Measurements from ENCODE around the gene ARRB2. TPM values are rescaled to one million over a fixed set of nuclear protein-coding genes. Genes with fewer than 3 reads are reported as not detected.

ARRB2 gene
- total and polyA plus RNA-seq, 2 experiments from 2014 or later: 37.3 to 45.0 TPM

- peaks cover 33% of the 10 kb centered on the region for H3K4me1 Mint-ChIP-seq
- peaks cover 11% of the 10 kb centered on the region; the same call in 1 of the 2 replicates for H3F3A ChIP-seq (replicated peaks; ENCODE audit: low read depth)
- no peak overlapping the region for H3K27ac Mint-ChIP-seq
- peaks cover 78% of the 10 kb centered on the region for H3K79me2 ChIP-seq (replicated peaks; ENCODE audit: insufficient read depth)
- H3K36me3 Mint-ChIP-seq (ENCODE audit: low read depth): peaks cover 20% of the 10 kb centered on the region
- peaks cover 21% of the 10 kb centered on the region; the same call in 1 of the 2 replicates for H3K4me1 ChIP-seq (ENCODE audit: insufficient read depth)
- no peak overlapping the region; the same call in 2 of the 3 replicates for H3K4me3 Mint-ChIP-seq
- H3K27ac ChIP-seq (ENCODE audit: low read depth): no peak overlapping the region
- H3K9me2 ChIP-seq (ENCODE audit: insufficient read depth): no peaks in the 10 kb centered on the region
- peaks cover 11% of the 10 kb centered on the region for H3K36me3 ChIP-seq (ENCODE audit: insufficient read depth)
- no peak for DNase-seq (ENCODE audit: low spot score)
- no peak for ATAC-seq
- H2AFZ ChIP-seq: no peak overlapping the region
- H4K20me1 ChIP-seq (replicated peaks; ENCODE audit: insufficient read depth): peaks cover 54% of the 10 kb centered on the region
- H3K4me3 ChIP-seq: no peak overlapping the region
- H3K27me3 ChIP-seq (ENCODE audit: insufficient read depth): no peaks in the 10 kb centered on the region
- H3K4me2 ChIP-seq: no peak overlapping the region
- TF ChIP-seq CREB1 (CRISPR knock-in tag; IDR thresholded peaks at IDR 0.05; ENCODE audit: low read depth) (no peak), ZNF114 (CRISPR knock-in tag; IDR thresholded peaks at IDR 0.05) (no peak), STAT1 (IDR thresholded peaks at IDR 0.05; ENCODE audit: unreplicated experiment) (no peak)
- H3K9me3 Mint-ChIP-seq: no peaks in the 10 kb centered on the region
- peaks cover 9% of the 10 kb centered on the region for H3K27me3 Mint-ChIP-seq (ENCODE audit: insufficient read depth, low read depth, poor library complexity)
Observed at GRCh38 chr17:4701116-4701515, 9.3 kb upstream of the ARRB2 start.

GRCh38 chr17:4703330-4703691 lies 7.1 kb upstream of the ARRB2 start:
- H3K36me3 ChIP-seq (ENCODE audit: insufficient read depth): peaks cover 4% of the 10 kb centered on the region; the same call in 1 of the 2 replicates
- TF ChIP-seq ETS1 (IDR thresholded peaks at IDR 0.05) (no peak), ZNF114 (CRISPR knock-in tag; IDR thresholded peaks at IDR 0.05) (no peak), REST (IDR thresholded peaks at IDR 0.05; ENCODE audit: unreplicated experiment) (no peak), JUNB (IDR thresholded peaks at IDR 0.05; ENCODE audit: unreplicated experiment) (no peak), CREB1 (CRISPR knock-in tag; IDR thresholded peaks at IDR 0.05; ENCODE audit: low read depth) (no peak), ZNF462 (CRISPR knock-in tag; IDR thresholded peaks at IDR 0.05) (no peak), EZH2 (IDR thresholded peaks at IDR 0.05; ENCODE audit: low read depth, unreplicated experiment) (no peak), EZH2phosphoT487 (IDR thresholded peaks at IDR 0.05; ENCODE audit: unreplicated experiment) (no peak), ZNF331 (CRISPR knock-in tag; IDR thresholded peaks at IDR 0.05; ENCODE audit: low read depth) (no peak), STAT1 (IDR thresholded peaks at IDR 0.05; ENCODE audit: unreplicated experiment) (no peak), POLR2AphosphoS5 (IDR thresholded peaks at IDR 0.05; ENCODE audit: low read depth) (no peak)

More at GRCh38 chr17:4703330-4703691, 7.1 kb upstream of the ARRB2 start:
- H3K27me3 ChIP-seq (ENCODE audit: insufficient read depth): no peaks in the 10 kb centered on the region
- peak overlapping the region; percentile 76 for H3K27ac ChIP-seq (ENCODE audit: low read depth)
- peaks cover 28% of the 10 kb centered on the region for H3K4me1 ChIP-seq (ENCODE audit: insufficient read depth)
- ATAC-seq (no peak), DNase-seq (ENCODE audit: low spot score) (no peak)
- peaks cover 56% of the 10 kb centered on the region for H3K79me2 ChIP-seq (replicated peaks; ENCODE audit: insufficient read depth)
- H3K9me2 ChIP-seq (ENCODE audit: insufficient read depth): no peaks in the 10 kb centered on the region
- peaks cover 2% of the 10 kb centered on the region; the same call in 2 of the 3 replicates for H3K36me3 Mint-ChIP-seq (ENCODE audit: low read depth)
- H2AFZ ChIP-seq: peak overlapping the region; percentile 53; the same call in 1 of the 2 replicates
- peaks cover 11% of the 10 kb centered on the region for H3K27me3 Mint-ChIP-seq (ENCODE audit: insufficient read depth, low read depth, poor library complexity)
- peak overlapping the region; percentile 100 for H3K4me2 ChIP-seq
- peaks cover 39% of the 10 kb centered on the region for H3K4me1 Mint-ChIP-seq
- H3K4me3 Mint-ChIP-seq: peak overlapping the region; percentile 96
- peaks cover 16% of the 10 kb centered on the region; the same call in 1 of the 2 replicates for H3F3A ChIP-seq (replicated peaks; ENCODE audit: low read depth)
- H3K4me3 ChIP-seq: peak overlapping the region; percentile 99
- H3K9me3 Mint-ChIP-seq: peaks cover 2% of the 10 kb centered on the region; the same call in 2 of the 3 replicates
- peaks cover 39% of the 10 kb centered on the region for H4K20me1 ChIP-seq (replicated peaks; ENCODE audit: insufficient read depth)
- peak overlapping the region; percentile 87 for H3K27ac Mint-ChIP-seq
